Naive thymus-derived CD4-positive, alpha-beta T cell (primary cell): ENCODE results near the gene POLN. TPM values are rescaled to one million over a fixed set of nuclear protein-coding genes. Genes with fewer than 3 reads are reported as not detected.

ENCODE experiments used
- ATAC-seq: fragments of 150-1000 bp; cut with Tn5 transposase; 2 replicates; pipeline ENCODE4 v1.10.0; 2021; ENCODE audit warnings: mild to moderate bottlenecking, moderate library complexity
- CTCF ChIA-PET: fragments of 350-600 bp; sonication (Branson Sonifier 250); formaldehyde crosslinking; loops from one replicate; lab custom pipeline; 2021; ENCODE audit warnings: antibody characterized with exemption; lab: Charles Lee
- POLR2A ChIA-PET: fragments of 350-600 bp; sonication (Branson Sonifier 250); formaldehyde crosslinking; loops from one replicate; lab custom pipeline; 2021; ENCODE audit warnings: antibody characterized with exemption, inconsistent platforms; lab: Charles Lee
- DNase-seq, 9 donors: peaks; one replicate each; pipeline versions ENCODE4 v3.0.0 to v3.0.0-alpha.2; 2020 to 2022; ENCODE audit warnings: mixed read lengths in 1 of 9
- H3K27ac ChIP-seq: one replicate; pipeline ENCODE4 v1.7.0; 2013; ENCODE audit warnings: mild to moderate bottlenecking, low read depth, low read length, moderate library complexity
- H3K27me3 ChIP-seq, 2 donors: one replicate each; pipeline ENCODE4 v1.7.0; 2013; ENCODE audit warnings: low read length in 2 of 2, mild to moderate bottlenecking in 2 of 2, moderate library complexity in 2 of 2; ENCODE audit not compliant: control insufficient read depth in 2 of 2, insufficient read depth in 2 of 2
- H3K36me3 ChIP-seq, 3 experiments: 1 replicate in 2 of 3; 2 replicates in 1 of 3; pipeline ENCODE4 v1.7.0; 2013; ENCODE audit warnings: low read length in 3 of 3, mild to moderate bottlenecking in 3 of 3, moderate library complexity in 1 of 3; ENCODE audit not compliant: insufficient read depth in 3 of 3, control insufficient read depth in 2 of 3
- H3K4me1 ChIP-seq, 2 donors: one replicate each; pipeline ENCODE4 v1.7.0; 2013; ENCODE audit warnings: low read length in 2 of 2, mild to moderate bottlenecking in 2 of 2, moderate library complexity in 1 of 2; ENCODE audit not compliant: control insufficient read depth in 2 of 2, insufficient read depth in 2 of 2
- H3K4me3 ChIP-seq: 2 replicates; pipeline ENCODE4 v1.7.0; 2013; ENCODE audit warnings: mild to moderate bottlenecking, low read length
- H3K9me3 ChIP-seq, 3 experiments: 1 replicate in 2 of 3; 2 replicates in 1 of 3; pipeline ENCODE4 v1.7.0; 2013; ENCODE audit warnings: low read length in 3 of 3; ENCODE audit not compliant: control insufficient read depth in 2 of 3
- H3K27ac Mint-ChIP-seq, 9 donors: one replicate each; pipeline ENCODE4 v1.8.0; 2020 to 2022; ENCODE audit warnings: mixed read lengths in 9 of 9, mild to moderate bottlenecking in 8 of 9, moderate library complexity in 5 of 9, inconsistent platforms in 2 of 9
- H3K27me3 Mint-ChIP-seq, 5 donors: one replicate each; pipeline ENCODE4 v1.8.0; 2021 to 2022; ENCODE audit warnings: mixed read lengths in 5 of 5, mild to moderate bottlenecking in 1 of 5
- H3K36me3 Mint-ChIP-seq, 5 donors: one replicate each; pipeline ENCODE4 v1.8.0; 2020 to 2022; ENCODE audit warnings: mixed read lengths in 5 of 5, mild to moderate bottlenecking in 3 of 5, inconsistent platforms in 1 of 5
- H3K4me1 Mint-ChIP-seq, 7 donors: one replicate each; pipeline ENCODE4 v1.8.0; 2020 to 2022; ENCODE audit warnings: mixed read lengths in 7 of 7, mild to moderate bottlenecking in 3 of 7, inconsistent platforms in 1 of 7
- H3K4me3 Mint-ChIP-seq, 10 donors: one replicate each; pipeline ENCODE4 v1.8.0; 2020 to 2022; ENCODE audit warnings: mild to moderate bottlenecking in 10 of 10, mixed read lengths in 10 of 10, moderate library complexity in 6 of 10, inconsistent platforms in 2 of 10
- H3K9me3 Mint-ChIP-seq, 11 donors: one replicate each; pipeline ENCODE4 v1.8.0; 2020 to 2022; ENCODE audit warnings: mixed read lengths in 11 of 11, mild to moderate bottlenecking in 4 of 11, inconsistent platforms in 1 of 11, moderate library complexity in 1 of 11
- intact Hi-C, 2 donors: fragments of 100-400 bp; cut with micrococcal nuclease; formaldehyde crosslinking; loops; one replicate each; pipeline ENCODE4 v1.15.1; 2023
- polyA plus RNA-seq, 2 donors: library from polyadenylated mRNA; unstranded; fragments of 300-500 nt; fragmentation: Illumina TruSeq; gene quantifications; one replicate each; pipeline ENCODE4 v1.2.3, GENCODE V29; 2021
- total RNA-seq, 6 experiments: library from RNA in 5 of 6; stranded (reverse) in 5 of 6; gene quantifications; 1 replicate in 5 of 6; 2 replicates in 1 of 6; pipeline ENCODE4 v1.2.3 and lab custom pipeline; 2021 to 2026

POLN gene
- total and polyA plus RNA-seq, 7 experiments from 2014 or later = 0.17 to 5.4 (median 2.9) TPM

- ChIA-PET POLR2A (no interaction called here), CTCF (interaction anchor here (1.1 kb wide), 1 partner anchor 43 kb away, joined by 3 read pairs; the partner anchor contains the start of genes HAUS3 and POLN)
- H3K27me3 ChIP-seq = no peaks in the 10 kb centered on the region
- H3K4me3 ChIP-seq = no peak overlapping the region
- peaks cover 27 to 79% (median 52%) of the 10 kb centered on the region in 7 donors for H3K4me1 Mint-ChIP-seq
- H3K27ac Mint-ChIP-seq = peak overlapping the region in 7 of 9 donors; percentile 66 to 99 (median 79)
- H3K27ac ChIP-seq = no peak overlapping the region
- H3K9me3 Mint-ChIP-seq = peaks cover 0 to 5% (median 0%) of the 10 kb centered on the region in 11 donors
- intact Hi-C loops = loop anchor here (5.0 to 10.0 kb wide), 2 partner anchors 70 to 253 kb away; partner anchors contain the start of gene FAM193A (in 1 of the 2)
- DNase-seq (peak in 1 of 9 donors; percentile 6), ATAC-seq (no peak)
- peaks cover 31 to 39% of the 10 kb centered on the region in 2 donors for H3K4me1 ChIP-seq
- no peaks in the 10 kb centered on the region for H3K27me3 Mint-ChIP-seq
- peak overlapping the region in 1 of 10 donors; percentile 42 for H3K4me3 Mint-ChIP-seq
- no peaks in the 10 kb centered on the region for H3K9me3 ChIP-seq
- H3K36me3 ChIP-seq = no peaks in the 10 kb centered on the region
- peaks cover 0 to 5% (median 0%) of the 10 kb centered on the region in 5 donors for H3K36me3 Mint-ChIP-seq
Observed at GRCh38 chr4:2284161-2284933, 42.4 kb upstream of the POLN start.

GRCh38 chr4:2283199-2283711, 41.3 kb upstream of the POLN start:
- Histone ChIP-seq H3K4me1 (peaks cover 31 to 34% of the 10 kb centered on the region in 2 donors), H3K36me3 (no peaks in the 10 kb centered on the region), H3K9me3 (no peaks in the 10 kb centered on the region), H3K27ac (no peak overlapping the region), H3K4me3 (no peak overlapping the region), H3K27me3 (no peaks in the 10 kb centered on the region)
- Mint-ChIP-seq H3K27me3 (no peaks in the 10 kb centered on the region), H3K4me3 (peak overlapping the region in 5 of 10 donors; percentile 25 to 89 (median 32)), H3K9me3 (peaks cover 0 to 5% (median 0%) of the 10 kb centered on the region in 11 donors), H3K36me3 (peaks cover 0 to 5% (median 0%) of the 10 kb centered on the region in 5 donors), H3K27ac (peak overlapping the region; percentile 46 to 99 (median 94)), H3K4me1 (peaks cover 27 to 75% (median 52%) of the 10 kb centered on the region in 7 donors)
- intact Hi-C loops = loop anchor here (5.0 to 10.0 kb wide), 2 partner anchors 72 to 254 kb away; partner anchors contain the start of gene FAM193A (in 1 of the 2)
- DNase-seq (no peak), ATAC-seq (no peak)
- ChIA-PET CTCF (no interaction called here), POLR2A (interaction anchor here (0.7 to 2.1 kb wide), 4 partner anchors 8 to 185 kb away, joined by 3 to 37 read pairs (median 10); partner anchors contain the start of genes MXD4 and RNF4)

- peak overlapping the region; percentile 73 to 90 (median 84) for H3K4me3 Mint-ChIP-seq
- no peaks in the 10 kb centered on the region for H3K36me3 ChIP-seq
- H3K36me3 Mint-ChIP-seq = peaks cover 0 to 5% (median 0%) of the 10 kb centered on the region in 5 donors
- ATAC-seq = peak; percentile 95
- no peaks in the 10 kb centered on the region for H3K27me3 Mint-ChIP-seq
- peak overlapping the region; percentile 33 for H3K4me3 ChIP-seq
- H3K27ac ChIP-seq = peak overlapping the region; percentile 81
- POLR2A ChIA-PET = interaction anchor here (0.6 to 2.1 kb wide), 6 partner anchors 9 to 250 kb away, joined by 3 to 37 read pairs (median 6); partner anchors contain the start of genes MXD4 and RNF4
- peak overlapping the region; percentile 91 to 100 (median 99) for H3K27ac Mint-ChIP-seq
- H3K4me1 Mint-ChIP-seq = peaks cover 27 to 64% (median 50%) of the 10 kb centered on the region in 7 donors
- H3K9me3 Mint-ChIP-seq = peaks cover 0 to 5% (median 0%) of the 10 kb centered on the region in 11 donors
- peak; percentile 51 to 96 (median 94) for DNase-seq
- peaks cover 31 to 34% of the 10 kb centered on the region in 2 donors for H3K4me1 ChIP-seq
- intact Hi-C loops = loop anchor here (1.0 to 10.0 kb wide), 11 partner anchors 10 to 256 kb away; partner anchors contain the start of genes HAUS3 (in 2 of the 2), MXD4 (in 2 of the 2), POLN (in 2 of the 2) and CFAP99 (in 1 of the 2)
- CTCF ChIA-PET = interaction anchor here (0.6 to 1.4 kb wide), 8 partner anchors 9 to 180 kb away, joined by 3 to 6 read pairs (median 4); no protein-coding TSS in a partner anchor
- H3K9me3 ChIP-seq = no peaks in the 10 kb centered on the region
- no peaks in the 10 kb centered on the region for H3K27me3 ChIP-seq
Observed at GRCh38 chr4:2281575-2282343, 39.8 kb upstream of the POLN start.

GRCh38 chr4:2280531-2281300, 38.8 kb upstream of the POLN start:
- Histone ChIP-seq H3K4me3 (peak overlapping the region; percentile 33), H3K4me1 (peaks cover 31 to 34% of the 10 kb centered on the region in 2 donors), H3K36me3 (no peaks in the 10 kb centered on the region), H3K27me3 (no peaks in the 10 kb centered on the region), H3K27ac (peak overlapping the region; percentile 81), H3K9me3 (no peaks in the 10 kb centered on the region)
- DNase-seq (no peak), ATAC-seq (no peak)
- ChIA-PET CTCF (no interaction called here), POLR2A (interaction anchor here (0.6 to 1.1 kb wide), 3 partner anchors 10 to 188 kb away, joined by 3 to 4 read pairs (median 3); partner anchors contain the start of gene RNF4)
- Mint-ChIP-seq H3K36me3 (peaks cover 0 to 5% (median 0%) of the 10 kb centered on the region in 5 donors), H3K27ac (peak overlapping the region; percentile 73 to 100 (median 99)), H3K9me3 (peaks cover 0 to 5% (median 0%) of the 10 kb centered on the region in 11 donors), H3K4me1 (peaks cover 27 to 57% (median 48%) of the 10 kb centered on the region in 7 donors), H3K4me3 (peak overlapping the region in 6 of 10 donors; percentile 29 to 90 (median 53)), H3K27me3 (no peaks in the 10 kb centered on the region)
- intact Hi-C loops = loop anchor here (1.0 to 10.0 kb wide), 5 partner anchors 74 to 257 kb away; partner anchors contain the start of gene FAM193A (in 1 of the 2)

GRCh38 chr4:2277956-2278355, 36.0 kb upstream of the POLN start:
- POLR2A ChIA-PET = no interaction called here
- DNase-seq (no peak), ATAC-seq (no peak)
- Mint-ChIP-seq H3K4me3 (no peak overlapping the region), H3K27me3 (no peaks in the 10 kb centered on the region), H3K36me3 (peaks cover 0 to 6% (median 2%) of the 10 kb centered on the region in 5 donors), H3K9me3 (peaks cover 0 to under 1% (median 0%) of the 10 kb centered on the region in 11 donors), H3K4me1 (peaks cover 20 to 35% (median 32%) of the 10 kb centered on the region in 7 donors), H3K27ac (no peak overlapping the region)
- H3K27me3 ChIP-seq = no peaks in the 10 kb centered on the region
- no peaks in the 10 kb centered on the region for H3K9me3 ChIP-seq
- CTCF ChIA-PET = no interaction called here
- intact Hi-C loops = no loop called here
- no peak overlapping the region for H3K4me3 ChIP-seq
- peaks cover 22 to 25% of the 10 kb centered on the region in 2 donors for H3K4me1 ChIP-seq
- no peaks in the 10 kb centered on the region for H3K36me3 ChIP-seq
- no peak overlapping the region for H3K27ac ChIP-seq
